Uterus (tissue), 2 donors: ENCODE measurements around the gene SETBP1.

Experiments
- CTCF ChIP-seq, 4 experiments: fragments of 200-600 bp in 2 of 4; fragments of 450-650 bp in 2 of 4; sonication (generic) in 2 of 4; IDR thresholded peaks; one replicate each; pipeline ENCODE4 v1.5.1; 2016 to 2019; ENCODE audit warnings: antibody characterized with exemption in 4 of 4, mild to moderate bottlenecking in 2 of 4, moderate library complexity in 1 of 4
- POLR2A ChIP-seq, 2 donors: fragments of 450-650 bp; IDR thresholded peaks; one replicate each; pipeline ENCODE4 v1.6.1; 2016; ENCODE audit warnings: antibody characterized with exemption in 2 of 2, mild to moderate bottlenecking in 1 of 2, moderate library complexity in 1 of 2

- TF ChIP-seq POLR2A (IDR thresholded peaks at IDR 0.05) (no peak), CTCF (IDR thresholded peaks at IDR 0.05) (no peak)
Measured at GRCh38 chr18:45007531-45007930, 326.8 kb downstream of the SETBP1 start.
